Cardiac fibroblast (primary cell): Measurements from ENCODE around the gene ZNF613.
A peak's percentile ranks its signal among the peaks of the same experiment; 100 is the strongest.

Experiments
- DNase-seq, 2 donors: peaks; one replicate each; pipeline versions ENCODE4 v3.0.0 to v3.0.0-alpha.2; 2010; ENCODE audit warnings: low read depth in 2 of 2
- H3K4me3 ChIP-seq, 2 donors: replicated peaks in 1 of 2; 1 replicate in 1 of 2; 2 replicates in 1 of 2; pipeline ENCODE4 v1.5.1; 2011; ENCODE audit warnings: low read depth in 2 of 2, low read length in 2 of 2, mild to moderate bottlenecking in 2 of 2, moderate library complexity in 1 of 2
- CTCF ChIP-seq: IDR thresholded peaks from one replicate; pipeline ENCODE4 v1.5.1; 2011; ENCODE audit warnings: low read depth, mild to moderate bottlenecking, low read length, inconsistent platforms

ZNF613 gene

GRCh38 chr19:51926784-51927741 is at the start of gene ZNF613:
ZNF613 (plus strand) TSS chr19:51927472; CDS start chr19:51936221, 8,749 bp downstream.
- H3K4me3 ChIP-seq: peak within 1 kb of the TSS; percentile 83 to 84
- DNase-seq: peak; percentile 97
- TF ChIP-seq CTCF: peak; percentile 4

GRCh38 chr19:51882518-51882917 is 44.8 kb upstream of the ZNF613 start:
- TF ChIP-seq CTCF: no peak
- H3K4me3 ChIP-seq: no peak overlapping the region
- DNase-seq: no peak

- H3K4me3 ChIP-seq: no peak overlapping the region
- DNase-seq: no peak
- no peak for TF ChIP-seq CTCF
These were observed 42.6 kb upstream of the ZNF613 start for GRCh38 chr19:51884713-51885112.

GRCh38 chr19:51887522-51888498 is 39.5 kb upstream of the ZNF613 start, which contains the start of gene ZNF577:
ZNF577 (minus strand) TSS chr19:51887951; CDS start chr19:51880382, 7,569 bp downstream.
- peak within 1 kb of the TSS; percentile 77 to 82 for H3K4me3 ChIP-seq
- DNase-seq: peak; percentile 95
- no peak for TF ChIP-seq CTCF

GRCh38 chr19:51889934-51890333 is 37.3 kb upstream of the ZNF613 start:
- no peak for DNase-seq
- TF ChIP-seq CTCF: no peak
- no peak overlapping the region for H3K4me3 ChIP-seq

GRCh38 chr19:51891193-51891747 is 36.0 kb upstream of the ZNF613 start:
- DNase-seq: peak in 1 of 2 donors; percentile 9
- TF ChIP-seq CTCF: no peak
- no peak overlapping the region for H3K4me3 ChIP-seq
